Trophoblast cell (in vitro differentiated cells and primary cell): ENCODE measurements around the gene EIF2B5.

Source experiments
- DNase-seq, 2 donors: peaks; one replicate each; pipeline ENCODE4 v3.0.0-alpha.2; 2016
- H2AFZ ChIP-seq: 2 replicates; pipeline ENCODE4 v1.6.1; 2013; ENCODE audit warnings: low read length, moderate library complexity, mild to moderate bottlenecking; ENCODE audit not compliant: insufficient read depth, poor library complexity
- H2AK5ac ChIP-seq: 2 replicates; pipeline ENCODE4 v1.6.1; 2013; ENCODE audit warnings: mild to moderate bottlenecking, low read length
- H2BK120ac ChIP-seq: 2 replicates; pipeline ENCODE4 v1.6.1; 2013; ENCODE audit warnings: low read length, mild to moderate bottlenecking, moderate library complexity; ENCODE audit not compliant: insufficient read depth, poor library complexity
- H2BK12ac ChIP-seq: 2 replicates; pipeline ENCODE4 v1.6.1; 2013; ENCODE audit warnings: mild to moderate bottlenecking, low read length, moderate library complexity
- H2BK5ac ChIP-seq: 2 replicates; pipeline ENCODE4 v1.6.1; 2013; ENCODE audit warnings: low read length, low read depth, moderate library complexity, mild to moderate bottlenecking; ENCODE audit not compliant: poor library complexity
- H3K14ac ChIP-seq: 2 replicates; pipeline ENCODE4 v1.6.1; 2013; ENCODE audit warnings: mild to moderate bottlenecking, low read length
- H3K18ac ChIP-seq: 2 replicates; pipeline ENCODE4 v1.6.1; 2013; ENCODE audit warnings: mild to moderate bottlenecking, low read length
- H3K23ac ChIP-seq: 2 replicates; pipeline ENCODE4 v1.6.1; 2013; ENCODE audit warnings: low read length
- H3K27ac ChIP-seq: 2 replicates; pipeline ENCODE4 v1.5.1; 2013; ENCODE audit warnings: low read depth, mild to moderate bottlenecking, inconsistent platforms, low read length, moderate library complexity
- H3K27me3 ChIP-seq: 2 replicates; pipeline ENCODE4 v1.6.1; 2013; ENCODE audit warnings: inconsistent platforms, mild to moderate bottlenecking, low read length, moderate library complexity; ENCODE audit not compliant: insufficient read depth
- H3K36me3 ChIP-seq, 2 experiments: 1 replicate in 1 of 2; 2 replicates in 1 of 2; pipeline ENCODE4 v1.6.1; 2013; ENCODE audit warnings: low read length in 2 of 2, mild to moderate bottlenecking in 2 of 2, moderate library complexity in 1 of 2; ENCODE audit not compliant: insufficient read depth in 2 of 2, control insufficient read depth in 1 of 2
- H3K4ac ChIP-seq: 2 replicates; pipeline ENCODE4 v1.6.1; 2013; ENCODE audit warnings: low read depth, mild to moderate bottlenecking, low read length, moderate library complexity
- H3K4me1 ChIP-seq, 2 experiments: 1 replicate in 1 of 2; 2 replicates in 1 of 2; pipeline ENCODE4 v1.6.1; 2013; ENCODE audit warnings: low read length in 2 of 2, mild to moderate bottlenecking in 2 of 2, moderate library complexity in 1 of 2; ENCODE audit not compliant: insufficient read depth in 2 of 2, control insufficient read depth in 1 of 2
- H3K4me2 ChIP-seq: 2 replicates; pipeline ENCODE4 v1.6.1; 2013; ENCODE audit warnings: inconsistent platforms, mild to moderate bottlenecking, low read length, moderate library complexity
- H3K4me3 ChIP-seq: 2 replicates; pipeline ENCODE4 v1.5.1; 2013; ENCODE audit warnings: mild to moderate bottlenecking, low read depth, low read length, inconsistent platforms
- H3K79me1 ChIP-seq: one replicate; pipeline ENCODE4 v1.6.1; 2013; ENCODE audit warnings: low read length
- H3K79me2 ChIP-seq: 2 replicates; pipeline ENCODE4 v1.6.1; 2013; ENCODE audit warnings: low read length, mild to moderate bottlenecking; ENCODE audit not compliant: control insufficient read depth, insufficient read depth, poor library complexity
- H3K9ac ChIP-seq: 2 replicates; pipeline ENCODE4 v1.6.1; 2013; ENCODE audit warnings: mild to moderate bottlenecking, low read length
- H3K9me3 ChIP-seq: 2 replicates; pipeline ENCODE4 v1.6.1; 2013; ENCODE audit warnings: low read depth, mild to moderate bottlenecking, control low read depth, inconsistent platforms, low read length; ENCODE audit not compliant: insufficient read depth
- H4K12ac ChIP-seq: 2 replicates; pipeline ENCODE4 v1.6.1; 2013; ENCODE audit warnings: low read depth, mild to moderate bottlenecking, low read length, moderate library complexity
- H4K8ac ChIP-seq: 2 replicates; pipeline ENCODE4 v1.6.1; 2013; ENCODE audit warnings: low read depth, mild to moderate bottlenecking, low read length, moderate library complexity
- H4K91ac ChIP-seq: one replicate; pipeline ENCODE4 v1.6.1; 2013; ENCODE audit warnings: low read depth, mild to moderate bottlenecking, low read length, moderate library complexity
- WGBS: extraction: QIAGEN DNeasy Blood & Tissue Kit; methylation state at CpG from one replicate; pipeline ENCODE4 v1.1.7; 2013; ENCODE audit warnings: missing lambda C conversion rate; ENCODE audit not compliant: insufficient read length, insufficient coverage; ENCODE audit errors: extremely low coverage; 5-methylcytosine and 5-hydroxymethylcytosine counted together

Gene EIF2B5

DNA sequence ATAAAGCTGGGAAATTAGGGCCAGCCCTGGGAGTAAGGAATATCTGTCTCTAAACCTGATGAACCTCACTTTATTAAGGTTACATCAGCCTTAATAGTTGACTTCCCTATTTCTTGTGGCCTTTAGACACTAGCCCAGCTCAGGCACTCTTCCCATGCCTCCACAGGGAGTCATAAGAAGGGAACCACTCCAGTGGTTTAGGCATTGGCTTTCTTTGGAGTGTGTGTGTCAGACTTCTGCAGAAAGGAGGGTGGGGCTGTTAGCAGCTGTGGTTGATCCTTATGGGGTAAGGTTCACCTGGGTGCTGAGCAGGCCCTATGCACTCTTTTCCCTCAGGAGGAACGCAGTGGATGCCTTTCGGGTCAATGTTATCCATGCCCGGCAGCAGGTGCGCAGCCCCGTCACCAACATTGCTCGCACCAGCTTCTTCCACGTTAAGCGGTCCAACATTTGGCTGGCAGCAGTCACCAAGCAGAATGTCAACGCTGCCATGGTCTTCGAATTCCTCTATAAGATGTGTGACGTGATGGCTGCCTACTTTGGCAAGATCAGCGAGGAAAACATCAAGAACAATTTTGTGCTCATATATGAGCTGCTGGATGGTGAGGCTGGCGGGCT lies 43.5 kb downstream of the EIF2B5 start:
- peaks cover 62 to 67% of the 10 kb centered on the region in 2 experiments for H3K36me3 ChIP-seq
- no peak overlapping the region for H2AK5ac ChIP-seq
- H2BK5ac ChIP-seq: no peak overlapping the region
- peaks cover 21% of the 10 kb centered on the region for H3K79me1 ChIP-seq
- no peak overlapping the region for H4K12ac ChIP-seq
- no CpG with 5 or more reads among the region's 13 CpGs for WGBS
- H3K79me2 ChIP-seq: peaks cover 20% of the 10 kb centered on the region
- peak overlapping the region; percentile 53 for H3K18ac ChIP-seq
- H2AFZ ChIP-seq: no peak overlapping the region
- no peak overlapping the region for H2BK12ac ChIP-seq
- DNase-seq: no peak
- H4K91ac ChIP-seq: no peak overlapping the region
- H3K4me2 ChIP-seq: no peak overlapping the region
- no peaks in the 10 kb centered on the region for H3K27me3 ChIP-seq
- no peak overlapping the region for H3K4me3 ChIP-seq
- H3K4ac ChIP-seq: peak overlapping the region; percentile 9
- no peak overlapping the region for H3K23ac ChIP-seq
- H3K14ac ChIP-seq: no peak overlapping the region
- peaks cover 13 to 17% of the 10 kb centered on the region in 2 experiments for H3K4me1 ChIP-seq
- H2BK120ac ChIP-seq: no peak overlapping the region
- no peak overlapping the region for H4K8ac ChIP-seq
- no peak overlapping the region for H3K9ac ChIP-seq
- H3K9me3 ChIP-seq: peaks cover 7% of the 10 kb centered on the region
- no peak overlapping the region for H3K27ac ChIP-seq

DNA sequence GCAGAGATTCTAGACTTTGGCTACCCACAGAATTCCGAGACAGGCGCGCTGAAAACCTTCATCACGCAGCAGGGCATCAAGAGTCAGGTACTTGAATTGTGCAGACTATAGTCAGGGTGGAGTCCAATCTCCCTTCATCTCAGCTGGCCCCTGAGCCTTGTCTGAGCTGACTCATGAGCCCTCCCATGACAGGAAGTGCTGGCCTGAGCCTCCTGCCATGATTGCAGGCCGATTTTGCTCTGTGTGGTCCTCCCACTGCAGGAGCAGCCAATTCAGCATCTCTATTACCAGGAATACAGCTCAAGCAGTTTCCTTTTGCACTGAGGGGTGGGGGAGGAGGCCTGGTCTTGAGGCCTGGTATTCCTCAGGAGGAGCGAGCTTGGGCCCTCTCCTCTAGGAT lies 45.0 kb downstream of the EIF2B5 start:
- H4K12ac ChIP-seq: no peak overlapping the region
- H2AK5ac ChIP-seq: no peak overlapping the region
- peak overlapping the region; percentile 11 for H3K4me3 ChIP-seq
- H2BK5ac ChIP-seq: no peak overlapping the region
- no peak overlapping the region for H3K9ac ChIP-seq
- no peak overlapping the region for H3K4ac ChIP-seq
- no peak for DNase-seq
- no peak overlapping the region for H3K14ac ChIP-seq
- H2BK120ac ChIP-seq: no peak overlapping the region
- no CpG with 5 or more reads among the region's 6 CpGs for WGBS
- H3K27me3 ChIP-seq: no peaks in the 10 kb centered on the region
- no peak overlapping the region for H3K4me2 ChIP-seq
- peaks cover 7% of the 10 kb centered on the region for H3K9me3 ChIP-seq
- no peak overlapping the region for H3K27ac ChIP-seq
- H2AFZ ChIP-seq: no peak overlapping the region
- H3K23ac ChIP-seq: no peak overlapping the region
- H3K79me1 ChIP-seq: peaks cover 16% of the 10 kb centered on the region
- no peak overlapping the region for H3K18ac ChIP-seq
- H3K79me2 ChIP-seq: peaks cover 15% of the 10 kb centered on the region
- no peak overlapping the region for H4K91ac ChIP-seq
- H4K8ac ChIP-seq: no peak overlapping the region
- H2BK12ac ChIP-seq: no peak overlapping the region
- peaks cover 13 to 17% of the 10 kb centered on the region in 2 experiments for H3K4me1 ChIP-seq
- peaks cover 71 to 76% of the 10 kb centered on the region in 2 experiments for H3K36me3 ChIP-seq

GRCh38 chr3:184181596-184181995 lies 46.4 kb downstream of the EIF2B5 start:
- Histone ChIP-seq H3K79me1 (peaks cover 20% of the 10 kb centered on the region), H3K36me3 (peaks cover 71 to 76% of the 10 kb centered on the region in 2 experiments), H3K79me2 (peaks cover 19% of the 10 kb centered on the region), H2BK12ac (no peak overlapping the region), H4K12ac (no peak overlapping the region), H3K14ac (no peak overlapping the region), H3K4ac (no peak overlapping the region), H2AK5ac (no peak overlapping the region), H3K27ac (no peak overlapping the region), H3K27me3 (no peaks in the 10 kb centered on the region), H3K9me3 (peaks cover 10% of the 10 kb centered on the region), H3K18ac (no peak overlapping the region), H4K91ac (no peak overlapping the region), H3K4me2 (no peak overlapping the region), H2BK5ac (no peak overlapping the region), H3K9ac (no peak overlapping the region), H2BK120ac (no peak overlapping the region), H3K4me1 (peaks cover 13 to 17% of the 10 kb centered on the region in 2 experiments), H4K8ac (no peak overlapping the region), H3K23ac (no peak overlapping the region), H2AFZ (no peak overlapping the region), H3K4me3 (peak overlapping the region; percentile 37)
- WGBS: no CpG with 5 or more reads among the region's 9 CpGs
- DNase-seq: no peak

GRCh38 chr3:184183679-184184078 lies 48.5 kb downstream of the EIF2B5 start:
- DNase-seq: no peak
- no peak overlapping the region for H3K23ac ChIP-seq
- no peak overlapping the region for H2BK120ac ChIP-seq
- peaks cover 10% of the 10 kb centered on the region for H3K79me1 ChIP-seq
- no peak overlapping the region for H2AK5ac ChIP-seq
- no CpG with 5 or more reads among the region's 5 CpGs for whole genome bisulfite sequencing
- H2BK5ac ChIP-seq: no peak overlapping the region
- H3K27me3 ChIP-seq: no peaks in the 10 kb centered on the region
- H2BK12ac ChIP-seq: no peak overlapping the region
- H4K8ac ChIP-seq: no peak overlapping the region
- H4K12ac ChIP-seq: no peak overlapping the region
- no peak overlapping the region for H3K18ac ChIP-seq
- H3K9ac ChIP-seq: no peak overlapping the region
- H3K36me3 ChIP-seq: peaks cover 60 to 68% of the 10 kb centered on the region in 2 experiments
- peaks cover 0 to 7% of the 10 kb centered on the region in 2 experiments for H3K4me1 ChIP-seq
- peaks cover 9% of the 10 kb centered on the region for H3K9me3 ChIP-seq
- H4K91ac ChIP-seq: no peak overlapping the region
- H3K27ac ChIP-seq: no peak overlapping the region
- no peak overlapping the region for H3K4me2 ChIP-seq
- no peak overlapping the region for H3K4ac ChIP-seq
- H3K4me3 ChIP-seq: no peak overlapping the region
- peaks cover 11% of the 10 kb centered on the region for H3K79me2 ChIP-seq
- no peak overlapping the region for H3K14ac ChIP-seq
- no peak overlapping the region for H2AFZ ChIP-seq
